DOHH2 (cell line): ENCODE results near the gene ERI3.

Experiments
- H3F3A ChIP-seq: fragments of 200-600 bp; sonication (generic), shearing (Covaris generic); 2 replicates; pipeline ENCODE4 v1.6.0; 2016; ENCODE audit warnings: antibody characterized with exemption, mild to moderate bottlenecking; ENCODE audit not compliant: control insufficient read depth, insufficient read depth
- H3K27ac ChIP-seq: fragments of 200-600 bp; sonication (generic); 2 replicates; pipeline ENCODE4 v1.5.1; 2014; ENCODE audit warnings: low read depth, mild to moderate bottlenecking, low read length, moderate library complexity
- H3K27me3 ChIP-seq: fragments of 200-600 bp; sonication (generic); 2 replicates; pipeline ENCODE4 v1.6.1; 2014; ENCODE audit warnings: mild to moderate bottlenecking, low read length, mixed read lengths; ENCODE audit not compliant: control insufficient read depth
- H3K36me3 ChIP-seq: fragments of 200-600 bp; sonication (generic); 2 replicates; pipeline ENCODE4 v1.6.1; 2014; ENCODE audit warnings: mild to moderate bottlenecking, low read length, moderate library complexity, mixed read lengths; ENCODE audit not compliant: control insufficient read depth
- H3K4me1 ChIP-seq: fragments of 200-600 bp; sonication (generic); 2 replicates; pipeline ENCODE4 v1.6.1; 2014; ENCODE audit warnings: mild to moderate bottlenecking, low read length, mixed read lengths; ENCODE audit not compliant: control insufficient read depth
- H3K4me2 ChIP-seq: fragments of 200-600 bp; sonication (generic); 2 replicates; pipeline ENCODE4 v1.6.0; 2014; ENCODE audit warnings: mild to moderate bottlenecking, low read length, moderate library complexity
- H3K4me3 ChIP-seq: fragments of 200-600 bp; sonication (generic); 2 replicates; pipeline ENCODE4 v1.5.1; 2014; ENCODE audit warnings: mild to moderate bottlenecking, low read length, mixed read lengths
- H3K79me2 ChIP-seq: fragments of 200-600 bp; sonication (generic); 2 replicates; pipeline ENCODE4 v1.6.1; 2014; ENCODE audit warnings: mild to moderate bottlenecking, low read length, mixed read lengths; ENCODE audit not compliant: control insufficient read depth
- H3K9me2 ChIP-seq: fragments of 200-600 bp; sonication (generic); replicated peaks from 2 replicates; pipeline ENCODE4 v1.6.1; 2014; ENCODE audit warnings: mild to moderate bottlenecking, low read length, mixed read lengths; ENCODE audit not compliant: control insufficient read depth
- H3K9me3 ChIP-seq: fragments of 200-600 bp; sonication (generic); 2 replicates; pipeline ENCODE4 v1.6.1; 2014; ENCODE audit warnings: antibody characterized with exemption, low read length, mixed read lengths; ENCODE audit not compliant: control insufficient read depth, insufficient read depth
- H4K20me1 ChIP-seq: fragments of 200-600 bp; sonication (generic); 2 replicates; pipeline ENCODE4 v1.6.0; 2014; ENCODE audit warnings: low read depth, mild to moderate bottlenecking, antibody characterized with exemption, low read length, moderate library complexity; ENCODE audit not compliant: control insufficient read depth, insufficient read depth
- CTCF ChIP-seq: fragments of 200-600 bp; sonication (generic); IDR thresholded peaks from one replicate; pipeline ENCODE4 v1.5.1; 2014; ENCODE audit warnings: antibody characterized with exemption, mild to moderate bottlenecking, low read depth, low read length; ENCODE audit not compliant: poor library complexity, severe bottlenecking
- EZH2phosphoT487 ChIP-seq: fragments of 200-600 bp; sonication (generic); IDR thresholded peaks from 2 replicates; pipeline ENCODE4 v1.6.1; 2017; ENCODE audit warnings: borderline replicate concordance, mild to moderate bottlenecking, antibody characterized with exemption, low read length, moderate library complexity, mixed read lengths

ERI3 gene

GRCh38 chr1:44229435-44230167 lies 125.5 kb downstream of the ERI3 start:
- TF ChIP-seq CTCF (no peak), EZH2phosphoT487 (no peak)

GRCh38 chr1:44228218-44228617 lies 126.8 kb downstream of the ERI3 start:
- Histone ChIP-seq H3K79me2 (no peaks in the 10 kb centered on the region), H3K9me3 (no peaks in the 10 kb centered on the region), H3F3A (no peaks in the 10 kb centered on the region), H3K4me2 (no peak overlapping the region), H3K27me3 (no peaks in the 10 kb centered on the region), H4K20me1 (0 out of 2 replicates have a peak, but pooled peaks cover 2% of the 10 kb centered on the region), H3K4me1 (no peaks in the 10 kb centered on the region), H3K27ac (no peak overlapping the region), H3K4me3 (no peak overlapping the region), H3K36me3 (peaks cover 3% of the 10 kb centered on the region; the same call in 1 of the 2 replicates), H3K9me2 (no peaks in the 10 kb centered on the region)
- TF ChIP-seq EZH2phosphoT487, result no peak
- TF ChIP-seq CTCF, result no peak

More at GRCh38 chr1:44229435-44230167, 125.5 kb downstream of the ERI3 start:
- Histone ChIP-seq H3K36me3 (peaks cover 3% of the 10 kb centered on the region; the same call in 1 of the 2 replicates), H3K9me3 (no peaks in the 10 kb centered on the region), H3K4me3 (no peak overlapping the region), H3F3A (no peaks in the 10 kb centered on the region), H4K20me1 (no peaks in the 10 kb centered on the region), H3K79me2 (no peaks in the 10 kb centered on the region), H3K9me2 (no peaks in the 10 kb centered on the region), H3K4me1 (no peaks in the 10 kb centered on the region), H3K27ac (no peak overlapping the region), H3K27me3 (no peaks in the 10 kb centered on the region), H3K4me2 (no peak overlapping the region)

GRCh38 chr1:44227211-44227610 lies 127.8 kb downstream of the ERI3 start:
- H3K4me3 ChIP-seq, result no peak overlapping the region
- no peak overlapping the region for H3K4me2 ChIP-seq
- no peak overlapping the region for H3K27ac ChIP-seq
- TF ChIP-seq CTCF, result no peak
- H3K36me3 ChIP-seq, result peaks cover 3% of the 10 kb centered on the region; the same call in 1 of the 2 replicates
- H3K79me2 ChIP-seq, result no peaks in the 10 kb centered on the region
- H4K20me1 ChIP-seq, result 0 out of 2 replicates have a peak, but pooled peaks cover 2% of the 10 kb centered on the region
- no peaks in the 10 kb centered on the region for H3K4me1 ChIP-seq
- H3F3A ChIP-seq, result no peaks in the 10 kb centered on the region
- no peaks in the 10 kb centered on the region for H3K27me3 ChIP-seq
- no peaks in the 10 kb centered on the region for H3K9me3 ChIP-seq
- H3K9me2 ChIP-seq, result no peaks in the 10 kb centered on the region
